Measurements from ENCODE around the gene CERS1. TPM values are rescaled to one million over a fixed set of nuclear protein-coding genes. Genes with fewer than 3 reads are reported as not detected.
"Not testable (repeated sequence)": the region's sequence is repeated elsewhere in the genome, so short reads cannot be mapped to it uniquely, and the experiment has no call there.

CERS1 gene
- total RNA-seq, 1 donor from 2014 or later: 10.2 TPM

DNA sequence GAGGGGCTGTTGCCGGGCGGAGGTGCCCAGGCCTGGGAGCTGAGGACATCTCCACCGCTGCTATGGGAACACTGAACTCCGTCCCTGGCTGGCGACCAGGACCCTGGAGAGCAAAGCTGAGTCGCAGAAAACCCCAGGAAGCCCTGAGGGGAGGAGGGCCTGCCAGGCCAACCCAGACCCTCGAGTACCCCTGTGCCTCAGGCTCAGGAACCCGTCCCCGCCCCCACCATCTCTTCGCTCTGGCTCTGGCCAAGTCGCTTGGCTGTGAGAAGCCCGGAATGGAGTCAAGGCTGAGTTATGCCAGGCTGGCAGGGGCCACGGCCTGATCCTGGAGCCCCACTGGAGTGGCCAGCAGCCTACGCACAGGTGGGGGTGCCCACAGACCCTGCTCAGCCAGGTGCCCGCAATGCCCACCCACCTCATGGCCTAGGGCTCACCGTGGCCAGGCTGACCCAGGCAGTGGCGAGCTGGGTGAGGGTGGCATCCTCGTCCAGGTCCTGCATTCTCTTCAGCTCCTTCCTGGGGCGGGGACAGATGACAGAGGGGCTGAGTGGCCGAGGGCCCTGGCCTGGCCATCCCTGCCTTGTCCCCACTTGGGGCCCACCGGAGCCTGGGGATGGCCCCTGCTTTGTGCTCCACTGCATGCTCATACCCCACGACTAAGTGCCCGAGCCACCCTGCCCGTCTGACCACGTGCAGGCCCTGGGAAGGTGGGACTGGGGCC lies 8.5 kb upstream of the CERS1 start:
- peaks cover 12% of the 10 kb centered on the region for H3K36me3 Mint-ChIP-seq (ENCODE audit: low read depth)
- no peaks in the 10 kb centered on the region for H3K4me1 Mint-ChIP-seq (ENCODE audit: low read depth)
- TF ChIP-seq CTCF (IDR thresholded peaks at IDR 0.05): no peak

GRCh38 chr19:18903156-18904037 lies 7.4 kb upstream of the CERS1 start:
- no peaks in the 10 kb centered on the region for H3K9me3 Mint-ChIP-seq (ENCODE audit: low read depth)
- H3K4me3 Mint-ChIP-seq (ENCODE audit: unreplicated experiment): no peak overlapping the region
- TF ChIP-seq CTCF (IDR thresholded peaks at IDR 0.05): no peak
- peaks cover 12% of the 10 kb centered on the region for H3K36me3 Mint-ChIP-seq (ENCODE audit: low read depth)
- no peak overlapping the region for H3K27ac Mint-ChIP-seq (ENCODE audit: unreplicated experiment)
- H3K27me3 Mint-ChIP-seq (ENCODE audit: low read depth): no peaks in the 10 kb centered on the region
- peak; percentile 77 for DNase-seq (ENCODE audit: low spot score)
- H3K4me1 Mint-ChIP-seq (ENCODE audit: low read depth): no peaks in the 10 kb centered on the region

More for the DNA sequence above, 8.5 kb upstream of the CERS1 start:
- Mint-ChIP-seq H3K4me3 (ENCODE audit: unreplicated experiment) (no peak overlapping the region), H3K27ac (ENCODE audit: unreplicated experiment) (no peak overlapping the region), H3K27me3 (ENCODE audit: low read depth) (no peaks in the 10 kb centered on the region), H3K9me3 (ENCODE audit: low read depth) (no peaks in the 10 kb centered on the region)
- peak; percentile 77 for DNase-seq (ENCODE audit: low spot score)

GRCh38 chr19:18902519-18902918 lies 6.6 kb upstream of the CERS1 start:
- not testable (repeated sequence) for H3K27ac Mint-ChIP-seq (ENCODE audit: unreplicated experiment); H3K9me3 Mint-ChIP-seq (ENCODE audit: low read depth); H3K4me3 Mint-ChIP-seq (ENCODE audit: unreplicated experiment); H3K27me3 Mint-ChIP-seq (ENCODE audit: low read depth); DNase-seq (ENCODE audit: low spot score); H3K4me1 Mint-ChIP-seq (ENCODE audit: low read depth)
- H3K36me3 Mint-ChIP-seq (ENCODE audit: low read depth): peaks cover 12% of the 10 kb centered on the region

DNA sequence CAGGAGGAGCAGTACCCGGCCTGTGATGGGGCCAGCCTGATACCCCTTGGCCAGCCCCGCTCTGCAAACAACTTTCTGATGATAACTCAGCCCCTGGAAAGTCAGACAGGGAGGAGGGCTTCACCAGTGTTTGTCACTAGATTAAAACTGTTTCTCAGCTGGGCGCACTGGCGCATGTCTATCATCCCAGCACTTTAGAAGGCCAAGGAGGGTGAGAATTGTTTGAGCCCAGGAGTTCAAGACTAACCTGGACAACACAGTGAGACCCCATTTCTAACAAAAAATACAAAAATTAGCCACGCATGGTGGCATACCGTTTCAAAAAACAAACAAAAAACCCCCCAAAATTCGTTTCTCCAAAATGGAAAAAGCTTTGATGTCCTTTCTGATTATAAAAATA lies 5.5 kb upstream of the CERS1 start:
- Mint-ChIP-seq H3K27me3 (ENCODE audit: low read depth) (no peaks in the 10 kb centered on the region), H3K36me3 (ENCODE audit: low read depth) (peaks cover 12% of the 10 kb centered on the region), H3K4me1 (ENCODE audit: low read depth) (peaks cover under 1% of the 10 kb centered on the region), H3K9me3 (ENCODE audit: low read depth) (no peaks in the 10 kb centered on the region), H3K27ac (ENCODE audit: unreplicated experiment) (no peak overlapping the region), H3K4me3 (ENCODE audit: unreplicated experiment) (no peak overlapping the region)
- DNase-seq (ENCODE audit: low spot score): no peak
- no peak for TF ChIP-seq CTCF (IDR thresholded peaks at IDR 0.05)

GRCh38 chr19:18900700-18901481 lies 4.9 kb upstream of the CERS1 start:
- Mint-ChIP-seq H3K4me1 (ENCODE audit: low read depth) (peaks cover 3% of the 10 kb centered on the region), H3K27ac (ENCODE audit: unreplicated experiment) (no peak overlapping the region), H3K36me3 (ENCODE audit: low read depth) (peaks cover 8% of the 10 kb centered on the region), H3K9me3 (ENCODE audit: low read depth) (no peaks in the 10 kb centered on the region), H3K27me3 (ENCODE audit: low read depth) (no peaks in the 10 kb centered on the region), H3K4me3 (ENCODE audit: unreplicated experiment) (no peak overlapping the region)
- no peak for TF ChIP-seq CTCF (IDR thresholded peaks at IDR 0.05)
- DNase-seq (ENCODE audit: low spot score): peak; percentile 81
